Retinal pigment epithelial cell (primary cell): ENCODE measurements around the gene SND1.

Experiments used
- DNase-seq: peaks from one replicate; pipeline ENCODE4 v3.0.0-alpha.2; 2010; ENCODE audit warnings: low read depth
- H3K4me3 ChIP-seq: 2 replicates; pipeline ENCODE4 v1.5.1; 2011; ENCODE audit warnings: mild to moderate bottlenecking, low read length, control low read depth, moderate library complexity
- TF ChIP-seq, protein P1 (sequence below): conservative IDR thresholded peaks from 2 replicates; pipeline ENCODE4 v1.5.1; 2011; ENCODE audit warnings: low read depth, low read length, control low read depth, inconsistent platforms

SND1 gene

DNA sequence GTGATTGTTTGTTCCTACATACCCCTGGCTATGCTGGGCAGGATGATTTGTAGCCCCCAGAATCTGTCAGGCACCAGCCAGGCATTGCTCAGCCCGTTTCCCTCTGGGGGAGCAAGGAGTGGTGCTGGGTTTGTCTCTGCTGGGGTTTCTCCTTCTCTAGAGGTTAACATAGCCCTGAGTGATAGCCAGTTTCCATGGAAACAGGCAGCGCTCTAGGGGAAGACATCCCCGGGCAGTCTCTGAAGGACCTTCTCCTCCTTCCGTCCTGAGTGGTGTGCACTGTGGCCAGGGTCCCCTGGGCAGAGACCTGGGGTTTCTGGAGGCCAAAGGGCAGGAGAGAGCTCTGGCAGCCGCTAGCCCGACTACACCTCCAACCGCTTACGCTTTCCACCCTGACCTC lies 429.8 kb downstream of the SND1 start:
- no peak overlapping the region for H3K4me3 ChIP-seq
- no peak for DNase-seq
- TF ChIP-seq, protein P1, sequence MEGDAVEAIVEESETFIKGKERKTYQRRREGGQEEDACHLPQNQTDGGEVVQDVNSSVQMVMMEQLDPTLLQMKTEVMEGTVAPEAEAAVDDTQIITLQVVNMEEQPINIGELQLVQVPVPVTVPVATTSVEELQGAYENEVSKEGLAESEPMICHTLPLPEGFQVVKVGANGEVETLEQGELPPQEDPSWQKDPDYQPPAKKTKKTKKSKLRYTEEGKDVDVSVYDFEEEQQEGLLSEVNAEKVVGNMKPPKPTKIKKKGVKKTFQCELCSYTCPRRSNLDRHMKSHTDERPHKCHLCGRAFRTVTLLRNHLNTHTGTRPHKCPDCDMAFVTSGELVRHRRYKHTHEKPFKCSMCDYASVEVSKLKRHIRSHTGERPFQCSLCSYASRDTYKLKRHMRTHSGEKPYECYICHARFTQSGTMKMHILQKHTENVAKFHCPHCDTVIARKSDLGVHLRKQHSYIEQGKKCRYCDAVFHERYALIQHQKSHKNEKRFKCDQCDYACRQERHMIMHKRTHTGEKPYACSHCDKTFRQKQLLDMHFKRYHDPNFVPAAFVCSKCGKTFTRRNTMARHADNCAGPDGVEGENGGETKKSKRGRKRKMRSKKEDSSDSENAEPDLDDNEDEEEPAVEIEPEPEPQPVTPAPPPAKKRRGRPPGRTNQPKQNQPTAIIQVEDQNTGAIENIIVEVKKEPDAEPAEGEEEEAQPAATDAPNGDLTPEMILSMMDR, result no peak

DNA sequence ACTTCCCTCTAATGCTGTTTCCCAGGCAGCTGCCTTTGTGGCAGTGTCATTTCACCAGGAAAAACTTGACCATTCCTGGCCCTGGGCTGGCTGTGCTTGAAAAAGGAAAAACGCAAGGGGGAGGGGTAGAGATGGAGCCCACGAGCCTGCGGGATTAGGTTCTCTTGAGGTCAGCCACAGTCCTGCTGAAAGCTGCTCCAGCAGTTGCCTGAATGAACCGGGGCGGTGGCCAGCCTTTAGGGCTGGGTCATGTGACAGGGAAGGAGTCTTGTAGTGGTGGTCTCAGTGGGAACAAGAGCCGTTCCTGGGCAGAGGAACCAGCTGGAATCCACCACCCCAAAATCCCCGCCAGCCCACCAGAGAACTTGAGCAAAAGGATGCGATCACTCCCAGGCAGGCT lies 430.4 kb downstream of the SND1 start:
- H3K4me3 ChIP-seq, result no peak overlapping the region
- TF ChIP-seq, protein P1, result no peak
- DNase-seq, result no peak

DNA sequence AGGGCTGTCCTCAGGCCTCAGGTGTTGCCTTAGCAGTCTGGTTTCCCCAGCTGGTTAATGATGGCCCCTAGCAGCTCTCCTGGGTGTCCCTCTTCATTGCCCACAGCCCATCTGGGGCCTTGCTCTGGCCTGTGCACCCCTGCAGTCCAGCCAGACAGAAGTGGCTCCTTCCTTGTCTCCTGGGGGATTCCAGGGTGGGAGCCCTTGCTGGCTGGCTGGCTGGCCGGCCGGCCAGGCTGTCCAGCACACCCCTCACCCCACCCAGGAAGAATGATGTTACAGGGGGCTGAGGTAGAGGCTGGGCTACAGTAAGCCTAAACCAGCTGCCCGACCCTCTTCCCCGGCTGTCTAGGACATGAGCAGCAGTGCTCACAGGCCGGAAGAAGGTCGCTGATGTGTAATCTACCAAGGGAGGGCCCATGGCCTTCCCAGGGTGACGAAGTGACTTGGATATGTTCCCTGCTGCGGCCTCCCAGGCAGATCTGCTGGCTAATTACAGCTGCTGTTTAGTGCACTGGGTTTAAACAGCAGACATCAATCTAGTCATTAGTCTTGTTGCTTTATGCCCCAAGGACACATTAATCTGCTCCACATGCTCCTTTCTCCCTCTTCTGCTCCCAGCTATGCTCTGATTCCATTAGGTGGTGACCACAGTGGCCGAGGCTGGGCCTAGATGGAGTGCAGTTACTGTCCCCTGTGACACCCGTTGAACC lies 433.1 kb downstream of the SND1 start:
- H3K4me3 ChIP-seq, result no peak overlapping the region
- TF ChIP-seq, protein P1, result no peak
- no peak for DNase-seq

DNA sequence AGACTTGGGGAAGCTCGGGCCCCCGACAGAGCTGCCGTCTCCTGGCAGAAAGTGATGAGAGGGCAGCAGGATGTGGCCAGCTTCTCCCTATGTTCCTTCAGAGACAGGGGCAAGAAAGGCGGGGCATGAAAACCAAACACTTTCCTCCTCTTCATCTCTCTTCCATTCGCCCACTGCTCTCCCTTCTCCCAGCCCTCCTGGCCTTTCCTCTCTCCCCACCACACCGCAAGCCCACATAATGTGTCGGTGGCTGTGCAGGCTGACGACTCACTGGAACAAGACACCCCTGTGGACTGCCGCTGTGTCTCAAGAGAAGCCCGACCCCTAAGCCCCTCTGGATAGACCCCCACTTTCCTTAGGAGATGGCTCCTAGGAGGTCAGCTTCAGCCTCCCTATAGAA lies 438.5 kb downstream of the SND1 start:
- no peak overlapping the region for H3K4me3 ChIP-seq
- TF ChIP-seq, protein P1, result no peak
- no peak for DNase-seq

DNA sequence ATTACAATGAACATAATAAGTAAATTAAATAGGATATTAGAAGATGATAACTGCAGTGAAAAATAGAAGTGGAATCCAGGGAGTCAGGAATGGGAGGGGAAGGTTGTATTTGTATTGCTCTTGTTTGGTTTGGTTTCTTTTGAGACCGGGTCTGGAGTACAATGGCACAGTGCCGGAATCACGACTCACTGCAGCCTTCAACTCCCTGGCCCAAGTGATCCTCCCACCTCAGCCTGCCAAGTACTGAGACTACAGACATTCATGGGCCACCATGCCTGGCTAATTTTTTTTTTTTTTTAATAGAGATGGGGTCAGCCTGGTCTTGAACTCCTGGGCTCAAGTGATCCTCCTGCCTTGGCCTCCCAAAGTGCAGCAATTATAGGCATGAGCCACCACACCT lies 439.1 kb downstream of the SND1 start:
- H3K4me3 ChIP-seq, result no peak overlapping the region
- DNase-seq, result no peak
- TF ChIP-seq, protein P1, result no peak

DNA sequence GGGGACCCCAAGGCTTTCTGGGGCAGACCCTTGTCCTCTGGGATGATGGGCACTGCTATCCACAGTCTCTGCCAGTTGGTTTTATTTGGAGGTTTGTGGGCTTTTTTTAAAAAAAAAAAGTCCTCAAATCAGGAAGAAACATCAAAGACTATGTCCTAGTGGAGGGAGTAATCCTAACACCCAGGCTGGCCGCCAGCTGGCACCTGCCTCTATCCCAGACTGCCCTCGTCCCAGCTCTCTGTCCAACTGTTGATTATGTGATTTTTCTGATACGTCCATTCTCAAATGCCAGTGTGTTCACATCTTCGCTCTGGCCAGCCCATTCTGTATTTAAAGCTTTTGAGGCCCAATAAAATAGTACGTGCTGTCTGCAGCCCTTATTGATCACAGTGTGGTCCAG lies 440.2 kb downstream of the SND1 start:
- TF ChIP-seq, protein P1, result no peak
- H3K4me3 ChIP-seq, result no peak overlapping the region
- DNase-seq, result no peak

DNA sequence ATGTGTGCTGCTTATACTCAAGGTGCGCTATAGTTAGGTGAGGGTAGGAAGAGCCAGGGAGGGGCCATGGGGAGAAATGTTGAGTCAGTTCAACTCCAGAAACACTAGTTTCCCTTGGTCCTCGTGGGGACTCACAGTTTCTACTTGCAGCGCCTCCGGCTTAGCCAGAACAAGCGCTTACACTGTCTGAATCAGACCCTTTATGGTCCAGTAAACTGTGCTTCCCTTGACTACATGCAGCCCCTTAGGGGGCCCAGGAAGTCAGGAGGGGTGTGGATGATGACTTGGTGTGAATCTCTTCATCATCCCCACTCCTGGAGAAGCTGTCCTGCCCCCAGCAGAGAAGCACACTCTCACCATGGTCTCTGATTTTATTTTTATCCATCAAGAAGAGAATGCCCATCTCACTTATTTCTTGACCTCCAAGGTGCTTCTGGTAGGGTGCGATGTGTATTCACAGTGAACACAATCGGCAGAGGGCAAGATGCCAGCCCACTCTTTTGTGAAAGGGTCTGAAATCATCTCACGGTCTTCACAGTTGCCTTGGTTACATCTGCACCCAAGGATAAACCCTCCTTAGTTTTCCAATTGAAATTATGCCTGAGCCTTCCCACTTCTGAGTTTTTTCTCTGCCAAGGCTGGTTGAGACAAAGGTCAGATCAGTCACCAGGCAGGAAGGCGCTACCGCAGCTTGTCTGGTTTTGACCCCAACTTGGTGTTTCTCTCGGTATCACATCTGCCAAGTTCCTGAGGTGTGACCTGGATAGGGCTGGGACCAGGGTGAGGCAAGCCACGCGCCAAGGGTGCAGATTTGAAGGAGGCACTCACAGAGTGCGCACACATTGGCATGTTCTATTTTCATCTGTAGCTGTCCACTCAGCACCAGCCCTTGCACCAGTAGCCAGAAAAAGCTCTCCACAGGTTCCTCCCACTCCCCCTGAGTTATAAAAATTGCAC lies 441.9 kb downstream of the SND1 start:
- DNase-seq, result no peak
- TF ChIP-seq, protein P1, result no peak
- H3K4me3 ChIP-seq, result no peak overlapping the region
